GM18499 (cell line): ENCODE data around the gene ZRANB1.

Source experiments
- ATAC-seq: cut with Tn5 transposase; IDR thresholded peaks from one replicate; pipeline ENCODE4 v1.9.1; 2021; ENCODE audit warnings: moderate number of reproducible peaks; ENCODE audit not compliant: insufficient read depth, unreplicated experiment

The ZRANB1 gene

GRCh38 chr10:125029584-125030242 lies 87.8 kb downstream of the ZRANB1 start:
- no peak for ATAC-seq

GRCh38 chr10:125030567-125031197 lies 88.8 kb downstream of the ZRANB1 start:
- ATAC-seq: no peak

- no peak for ATAC-seq
Measured at GRCh38 chr10:125032474-125033020, 90.6 kb downstream of the ZRANB1 start.

GRCh38 chr10:125033146-125033924 lies 91.4 kb downstream of the ZRANB1 start:
- ATAC-seq: no peak

GRCh38 chr10:125034675-125035074 lies 92.8 kb downstream of the ZRANB1 start:
- ATAC-seq: no peak

- no peak for ATAC-seq
Measured at GRCh38 chr10:125035136-125035535, 93.2 kb downstream of the ZRANB1 start.

GRCh38 chr10:125035588-125036295 lies 93.8 kb downstream of the ZRANB1 start:
- ATAC-seq: no peak

- no peak for ATAC-seq
Measured at GRCh38 chr10:125037145-125037877, 95.4 kb downstream of the ZRANB1 start.
